HUDEP-2 (cell line): ENCODE results near the gene RAPGEF1.

Experiments
- DNase-seq, 76 experiments: peaks; one replicate each; lab custom pipeline; 2025; ENCODE audit not compliant: unreplicated experiment in 76 of 76; lab: John Stamatoyannopoulos, UW

The RAPGEF1 gene

GRCh38 chr9:131748411-131748955 is 8.6 kb upstream of the RAPGEF1 start:
- DNase-seq = no peak

GRCh38 chr9:131747352-131747751 is 7.5 kb upstream of the RAPGEF1 start:
- peak in 11 of 76 experiments; percentile 11 to 43 (median 16) for DNase-seq

GRCh38 chr9:131745610-131746009 is 5.7 kb upstream of the RAPGEF1 start:
- no peak for DNase-seq

- DNase-seq = no peak
These were observed 4.9 kb upstream of the RAPGEF1 start for GRCh38 chr9:131744720-131745201.

DNA sequence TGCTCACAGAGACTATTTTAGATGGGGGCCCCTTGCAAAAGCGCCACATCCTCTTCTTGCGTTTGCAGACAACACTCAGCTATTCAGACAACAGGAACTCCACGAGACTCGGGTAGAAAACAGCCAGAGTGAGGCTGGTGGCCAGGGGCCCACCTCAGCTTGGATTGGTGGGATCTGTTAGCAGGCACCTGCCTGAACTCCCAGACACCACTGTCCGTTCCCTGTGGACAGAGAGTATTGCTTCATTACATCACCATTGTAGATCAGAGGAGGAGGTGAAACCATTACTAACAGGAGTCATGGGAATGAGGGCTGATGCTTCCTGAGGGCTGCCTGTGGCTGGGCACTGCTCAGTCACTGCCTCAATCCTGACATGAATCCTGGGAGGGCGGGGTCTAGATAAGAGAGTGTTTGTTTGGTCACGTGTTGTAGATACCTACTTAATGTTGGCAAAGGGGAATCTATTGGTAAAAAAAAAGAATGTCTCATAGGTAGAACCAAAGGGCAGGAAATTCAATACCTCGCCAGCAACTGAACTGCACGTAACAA is 4.4 kb upstream of the RAPGEF1 start:
- DNase-seq = peak in 8 of 76 experiments; percentile 3 to 26 (median 14)

GRCh38 chr9:131743501-131743900 is 3.6 kb upstream of the RAPGEF1 start:
- DNase-seq = no peak

GRCh38 chr9:131743096-131743495 is 3.2 kb upstream of the RAPGEF1 start:
- no peak for DNase-seq

GRCh38 chr9:131740898-131741297 is 1.0 kb upstream of the RAPGEF1 start:
- no peak for DNase-seq

GRCh38 chr9:131739133-131739958 is 530 bp downstream of the RAPGEF1 start:
- DNase-seq = peak in 24 of 76 experiments; percentile 14 to 60 (median 24)

GRCh38 chr9:131738293-131739132 is 1.4 kb downstream of the RAPGEF1 start:
- DNase-seq = no peak

DNA sequence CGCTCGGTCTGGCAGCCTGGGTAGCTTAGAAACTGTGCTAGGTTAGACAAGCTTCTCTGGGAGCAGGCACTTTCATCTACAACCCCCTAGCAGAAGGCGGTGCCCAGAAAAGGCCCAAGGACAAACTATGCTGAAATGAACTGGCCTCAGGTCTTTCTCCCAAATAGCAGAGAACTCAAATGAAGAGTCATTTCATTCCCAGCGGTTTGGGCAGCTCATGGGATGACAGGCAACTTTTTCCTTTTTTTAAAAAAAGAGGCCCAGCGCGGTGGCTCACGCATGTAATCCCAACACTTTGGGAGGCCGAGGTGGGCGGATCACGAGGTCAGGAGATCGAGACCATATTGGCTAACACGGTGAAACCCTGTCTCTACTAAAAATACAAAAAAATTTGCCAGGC is 2.5 kb downstream of the RAPGEF1 start:
- DNase-seq = no peak

- DNase-seq = no peak
These were observed 3.4 kb downstream of the RAPGEF1 start for GRCh38 chr9:131736431-131736830.

DNA sequence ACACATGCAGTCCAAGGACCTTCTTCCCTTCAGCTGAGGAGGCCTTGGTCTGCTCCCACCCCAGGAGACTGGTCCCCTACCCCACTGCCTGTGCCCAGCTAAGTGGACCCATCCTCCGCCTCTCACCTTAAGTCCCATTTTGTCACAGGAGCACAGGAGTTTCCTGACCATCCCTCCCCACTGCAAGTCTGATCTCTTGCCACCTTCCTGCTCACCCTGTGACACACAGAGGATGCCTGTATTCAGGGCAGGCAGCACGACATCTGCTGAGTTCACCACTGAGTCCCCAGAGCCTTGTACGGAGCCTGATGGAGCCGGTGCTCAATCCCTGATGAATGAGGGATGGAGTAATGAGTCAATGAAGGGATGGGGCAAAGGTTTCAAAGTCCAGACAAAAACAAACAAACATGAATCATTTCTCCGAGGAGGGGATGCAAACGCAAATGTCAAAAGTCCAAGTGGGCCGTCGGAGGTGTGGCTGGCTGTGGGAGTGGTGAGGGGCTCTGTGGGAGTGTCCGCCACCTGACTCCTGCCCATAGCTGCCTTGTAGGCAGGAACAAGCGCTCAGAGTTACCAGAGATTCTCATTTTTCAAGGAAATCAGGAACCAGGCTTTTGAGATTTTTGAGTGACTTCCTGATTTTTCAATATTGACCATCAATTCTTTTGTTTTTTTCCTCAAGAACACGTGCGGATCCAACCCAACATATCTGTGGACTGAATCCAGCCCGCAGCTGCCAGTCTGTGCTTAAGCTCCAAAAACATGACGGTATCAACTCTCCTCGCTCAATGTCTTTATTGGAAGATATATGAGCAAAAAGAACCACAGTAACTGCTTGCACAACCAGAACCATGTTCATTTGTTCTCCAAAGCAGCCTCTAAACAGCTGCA is 4.4 kb downstream of the RAPGEF1 start:
- DNase-seq = no peak

DNA sequence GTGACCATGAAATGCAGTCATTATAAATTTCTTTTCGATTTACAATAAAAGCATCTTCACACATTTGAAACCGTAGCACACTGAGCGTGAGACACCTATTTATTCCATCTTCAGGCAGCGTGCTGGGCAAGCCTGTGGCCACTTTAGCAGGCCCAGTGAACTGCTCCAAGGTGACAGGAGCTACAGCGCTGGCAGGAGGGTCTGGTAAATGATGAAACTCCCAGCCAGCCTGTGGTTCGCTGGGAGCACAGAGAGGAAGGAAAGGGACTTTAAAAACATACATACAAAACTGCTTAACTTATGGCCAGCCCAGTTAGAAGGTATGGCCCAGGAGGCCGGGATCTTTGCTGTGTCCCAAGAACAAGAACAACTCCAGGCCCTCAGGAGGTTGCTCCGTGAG is 5.1 kb downstream of the RAPGEF1 start:
- no peak for DNase-seq

- peak in 17 of 76 experiments; percentile 7 to 41 (median 15) for DNase-seq
These were observed 5.7 kb downstream of the RAPGEF1 start for GRCh38 chr9:131734165-131734610.

GRCh38 chr9:131733541-131734061 is 6.3 kb downstream of the RAPGEF1 start:
- DNase-seq = peak in 11 of 76 experiments; percentile 10 to 50 (median 26)

DNA sequence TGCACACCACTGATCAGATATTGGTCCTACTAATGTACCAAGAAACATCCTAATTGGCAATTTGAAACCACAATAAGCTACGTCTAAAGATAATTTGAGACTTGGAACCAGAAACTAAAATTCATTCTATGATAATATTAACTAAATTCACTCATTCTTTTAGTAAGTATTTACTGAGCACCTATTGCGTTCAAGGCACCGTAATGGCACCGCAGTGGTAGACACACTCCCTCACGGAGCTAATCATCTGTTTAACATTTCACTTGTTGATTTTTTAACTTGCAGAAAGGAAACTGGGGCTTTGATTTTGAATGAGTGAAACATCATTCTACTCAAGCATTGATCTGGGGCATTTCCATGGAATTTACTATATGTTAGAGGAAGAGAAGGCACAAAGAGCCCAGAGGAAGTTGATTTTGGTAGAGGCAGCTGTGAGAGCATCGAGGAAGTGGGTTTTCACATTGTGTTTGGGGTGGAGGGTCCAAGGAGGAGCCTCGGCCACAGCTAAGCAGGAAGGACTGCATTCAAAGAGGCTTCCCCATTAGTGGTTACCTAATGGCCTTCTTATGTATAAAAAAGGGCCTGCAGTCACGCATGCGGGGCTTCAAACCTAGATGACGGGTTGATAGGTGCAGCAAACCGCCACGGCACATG is 7.1 kb downstream of the RAPGEF1 start:
- no peak for DNase-seq

GRCh38 chr9:131732061-131732526 is 7.8 kb downstream of the RAPGEF1 start:
- no peak for DNase-seq

- no peak for DNase-seq
These were observed 8.2 kb downstream of the RAPGEF1 start for GRCh38 chr9:131731644-131732043.
